ENCODE results near the gene EXOC6B.

DNA sequence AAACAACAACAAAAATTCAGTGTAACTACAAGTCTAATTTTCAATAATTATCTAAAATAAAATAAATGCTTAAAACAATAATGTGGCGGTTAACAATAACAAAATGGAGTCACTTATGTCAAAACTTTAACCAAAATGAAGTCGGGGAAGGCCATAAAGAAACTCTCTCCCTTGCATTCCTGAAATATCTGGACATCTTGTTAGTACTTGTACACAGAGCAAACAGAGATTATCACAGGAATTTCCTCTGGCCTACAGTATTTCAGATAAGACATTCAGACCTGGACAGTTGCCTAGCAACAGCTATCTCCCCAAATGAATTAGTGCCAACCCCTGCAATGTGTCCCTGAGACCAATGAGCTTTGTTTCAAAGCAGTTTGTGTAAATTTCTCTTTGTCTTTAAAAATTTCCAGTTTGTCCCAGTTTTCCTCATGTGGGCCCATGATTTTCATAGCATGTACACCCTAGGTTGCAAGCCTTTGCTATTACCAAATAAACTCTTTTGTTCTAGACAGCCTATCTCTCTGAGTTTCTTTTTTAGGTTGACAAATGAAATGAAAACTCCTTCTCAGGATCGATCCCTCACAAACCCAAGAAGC, 68.6 kb downstream of the EXOC6B start:
- TF ChIP-seq BCL11A (tag by site-specific recombination; IDR thresholded peaks at IDR 0.05; ENCODE audit: low read depth) (no peak), CTCF (tag by site-specific recombination; IDR thresholded peaks at IDR 0.05) (no peak), ZNF138 (tag by site-specific recombination; IDR thresholded peaks at IDR 0.05; ENCODE audit: borderline replicate concordance) (no peak), ZBTB48 (tag by site-specific recombination; IDR thresholded peaks at IDR 0.05) (no peak), ZNF121 (tag by site-specific recombination; IDR thresholded peaks at IDR 0.05) (no peak), ZNF792 (tag by site-specific recombination; IDR thresholded peaks at IDR 0.05) (no peak), ZNF639 (tag by site-specific recombination; IDR thresholded peaks at IDR 0.05) (no peak), ZNF23 (tag by site-specific recombination; IDR thresholded peaks at IDR 0.05; ENCODE audit: borderline replicate concordance) (no peak)
- TF ChIP-seq, protein P1, sequence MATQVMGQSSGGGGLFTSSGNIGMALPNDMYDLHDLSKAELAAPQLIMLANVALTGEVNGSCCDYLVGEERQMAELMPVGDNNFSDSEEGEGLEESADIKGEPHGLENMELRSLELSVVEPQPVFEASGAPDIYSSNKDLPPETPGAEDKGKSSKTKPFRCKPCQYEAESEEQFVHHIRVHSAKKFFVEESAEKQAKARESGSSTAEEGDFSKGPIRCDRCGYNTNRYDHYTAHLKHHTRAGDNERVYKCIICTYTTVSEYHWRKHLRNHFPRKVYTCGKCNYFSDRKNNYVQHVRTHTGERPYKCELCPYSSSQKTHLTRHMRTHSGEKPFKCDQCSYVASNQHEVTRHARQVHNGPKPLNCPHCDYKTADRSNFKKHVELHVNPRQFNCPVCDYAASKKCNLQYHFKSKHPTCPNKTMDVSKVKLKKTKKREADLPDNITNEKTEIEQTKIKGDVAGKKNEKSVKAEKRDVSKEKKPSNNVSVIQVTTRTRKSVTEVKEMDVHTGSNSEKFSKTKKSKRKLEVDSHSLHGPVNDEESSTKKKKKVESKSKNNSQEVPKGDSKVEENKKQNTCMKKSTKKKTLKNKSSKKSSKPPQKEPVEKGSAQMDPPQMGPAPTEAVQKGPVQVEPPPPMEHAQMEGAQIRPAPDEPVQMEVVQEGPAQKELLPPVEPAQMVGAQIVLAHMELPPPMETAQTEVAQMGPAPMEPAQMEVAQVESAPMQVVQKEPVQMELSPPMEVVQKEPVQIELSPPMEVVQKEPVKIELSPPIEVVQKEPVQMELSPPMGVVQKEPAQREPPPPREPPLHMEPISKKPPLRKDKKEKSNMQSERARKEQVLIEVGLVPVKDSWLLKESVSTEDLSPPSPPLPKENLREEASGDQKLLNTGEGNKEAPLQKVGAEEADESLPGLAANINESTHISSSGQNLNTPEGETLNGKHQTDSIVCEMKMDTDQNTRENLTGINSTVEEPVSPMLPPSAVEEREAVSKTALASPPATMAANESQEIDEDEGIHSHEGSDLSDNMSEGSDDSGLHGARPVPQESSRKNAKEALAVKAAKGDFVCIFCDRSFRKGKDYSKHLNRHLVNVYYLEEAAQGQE (tag by site-specific recombination; IDR thresholded peaks at IDR 0.05): no peak
